Osteocyte (in vitro differentiated cells): ENCODE data around the gene IL36A. TPM values are rescaled to one million over a fixed set of nuclear protein-coding genes. Genes with fewer than 3 reads are reported as not detected.

Experiments
- DNase-seq: peaks from one replicate; pipeline ENCODE4 v3.0.0; 2021; ENCODE audit warnings: mixed read lengths; ENCODE audit not compliant: unreplicated experiment; ENCODE audit errors: extremely low spot score
- H3K27ac Mint-ChIP-seq: one replicate; pipeline ENCODE4 v1.8.0; 2021; ENCODE audit warnings: mild to moderate bottlenecking, mixed read lengths; ENCODE audit not compliant: unreplicated experiment
- H3K27me3 Mint-ChIP-seq: one replicate; pipeline ENCODE4 v1.8.0; 2021; ENCODE audit warnings: mixed read lengths; ENCODE audit not compliant: unreplicated experiment
- H3K36me3 Mint-ChIP-seq: one replicate; pipeline ENCODE4 v1.8.0; 2021; ENCODE audit warnings: mixed read lengths; ENCODE audit not compliant: unreplicated experiment
- H3K4me1 Mint-ChIP-seq: one replicate; pipeline ENCODE4 v1.8.0; 2021; ENCODE audit warnings: mixed read lengths; ENCODE audit not compliant: unreplicated experiment
- H3K4me3 Mint-ChIP-seq: one replicate; pipeline ENCODE4 v1.8.0; 2021; ENCODE audit warnings: mild to moderate bottlenecking, moderate library complexity, mixed read lengths; ENCODE audit not compliant: unreplicated experiment
- H3K9me3 Mint-ChIP-seq: one replicate; pipeline ENCODE4 v1.8.0; 2021; ENCODE audit warnings: mixed read lengths; ENCODE audit not compliant: unreplicated experiment
- total RNA-seq: library from RNA; stranded (reverse); gene quantifications from 2 replicates; pipeline ENCODE4 v1.2.1, GENCODE V29; 2021
- TF ChIP-seq, protein P1 (sequence below): fragments of 200-600 bp; sonication (generic); IDR thresholded peaks from 2 replicates; pipeline ENCODE4 v1.5.0; 2021; ENCODE audit warnings: antibody characterized with exemption, mild to moderate bottlenecking, moderate library complexity

The IL36A gene
- total RNA-seq, 1 donor from 2014 or later: not detected

DNA sequence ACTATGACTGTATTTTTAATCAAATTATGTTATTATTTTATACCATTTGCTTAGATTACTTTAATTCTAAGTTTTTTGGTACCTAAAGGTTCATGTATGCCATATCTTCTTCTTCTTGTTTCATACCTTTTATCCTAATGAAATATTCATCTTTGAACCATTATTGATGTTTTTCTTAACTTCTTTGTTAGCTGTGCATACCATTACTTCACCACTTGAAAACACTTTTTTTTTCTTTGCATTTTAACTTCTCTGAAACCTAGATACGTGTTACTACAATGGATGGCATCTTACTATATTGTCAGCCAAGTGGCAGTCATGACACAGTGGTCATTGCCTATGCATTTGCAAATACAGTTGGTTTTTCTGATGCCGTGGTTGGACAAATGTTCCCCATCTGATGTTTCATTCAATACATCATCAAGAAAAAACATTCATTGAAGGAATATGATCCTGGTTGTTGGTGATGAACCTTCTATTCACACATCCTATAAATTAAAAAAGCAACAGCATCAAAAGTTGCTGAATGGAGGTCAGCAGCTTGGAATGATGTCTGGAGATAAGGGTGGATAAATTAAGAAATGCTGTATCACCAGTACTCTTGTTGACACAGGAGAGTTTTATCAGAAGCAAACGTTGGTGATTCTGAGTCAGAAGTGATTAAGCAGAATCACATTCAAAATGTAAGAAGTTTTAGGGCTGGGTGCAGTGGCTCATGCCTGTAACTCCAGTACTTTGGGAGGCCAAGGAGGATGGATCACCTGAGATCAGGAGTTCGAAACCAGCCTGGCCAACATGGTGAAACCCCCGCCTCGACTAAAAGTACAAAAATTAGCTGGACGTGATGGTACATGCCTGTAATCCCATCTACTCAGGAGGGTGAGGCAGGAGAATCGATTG is 7.4 kb downstream of the IL36A start:
- H3K4me1 Mint-ChIP-seq: no peaks in the 10 kb centered on the region
- no peak overlapping the region for H3K27ac Mint-ChIP-seq
- no peak for DNase-seq
- no peak overlapping the region for H3K4me3 Mint-ChIP-seq
- TF ChIP-seq, protein P1, sequence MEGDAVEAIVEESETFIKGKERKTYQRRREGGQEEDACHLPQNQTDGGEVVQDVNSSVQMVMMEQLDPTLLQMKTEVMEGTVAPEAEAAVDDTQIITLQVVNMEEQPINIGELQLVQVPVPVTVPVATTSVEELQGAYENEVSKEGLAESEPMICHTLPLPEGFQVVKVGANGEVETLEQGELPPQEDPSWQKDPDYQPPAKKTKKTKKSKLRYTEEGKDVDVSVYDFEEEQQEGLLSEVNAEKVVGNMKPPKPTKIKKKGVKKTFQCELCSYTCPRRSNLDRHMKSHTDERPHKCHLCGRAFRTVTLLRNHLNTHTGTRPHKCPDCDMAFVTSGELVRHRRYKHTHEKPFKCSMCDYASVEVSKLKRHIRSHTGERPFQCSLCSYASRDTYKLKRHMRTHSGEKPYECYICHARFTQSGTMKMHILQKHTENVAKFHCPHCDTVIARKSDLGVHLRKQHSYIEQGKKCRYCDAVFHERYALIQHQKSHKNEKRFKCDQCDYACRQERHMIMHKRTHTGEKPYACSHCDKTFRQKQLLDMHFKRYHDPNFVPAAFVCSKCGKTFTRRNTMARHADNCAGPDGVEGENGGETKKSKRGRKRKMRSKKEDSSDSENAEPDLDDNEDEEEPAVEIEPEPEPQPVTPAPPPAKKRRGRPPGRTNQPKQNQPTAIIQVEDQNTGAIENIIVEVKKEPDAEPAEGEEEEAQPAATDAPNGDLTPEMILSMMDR: no peak
- H3K9me3 Mint-ChIP-seq: no peaks in the 10 kb centered on the region
- H3K27me3 Mint-ChIP-seq: peaks cover 49% of the 10 kb centered on the region
- no peaks in the 10 kb centered on the region for H3K36me3 Mint-ChIP-seq

DNA sequence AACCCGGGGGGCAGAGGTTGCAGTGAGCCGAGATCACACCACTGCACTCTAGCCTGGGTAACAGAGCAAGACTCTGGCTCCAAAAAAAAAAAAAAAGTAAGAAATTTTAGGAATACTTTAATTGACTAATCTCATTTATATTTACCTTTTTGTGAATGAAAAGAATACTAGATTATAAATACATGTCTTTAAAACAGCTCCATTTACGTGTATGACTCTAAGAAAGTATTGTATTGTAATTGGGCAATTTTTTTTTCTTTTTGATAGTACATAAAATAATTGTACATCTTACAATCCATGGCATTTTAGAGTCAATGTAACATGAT is 8.0 kb downstream of the IL36A start:
- TF ChIP-seq, protein P1: no peak
- Mint-ChIP-seq H3K4me1 (no peaks in the 10 kb centered on the region), H3K36me3 (no peaks in the 10 kb centered on the region), H3K27me3 (peaks cover 49% of the 10 kb centered on the region), H3K9me3 (no peaks in the 10 kb centered on the region), H3K27ac (no peak overlapping the region), H3K4me3 (no peak overlapping the region)
- DNase-seq: no peak

DNA sequence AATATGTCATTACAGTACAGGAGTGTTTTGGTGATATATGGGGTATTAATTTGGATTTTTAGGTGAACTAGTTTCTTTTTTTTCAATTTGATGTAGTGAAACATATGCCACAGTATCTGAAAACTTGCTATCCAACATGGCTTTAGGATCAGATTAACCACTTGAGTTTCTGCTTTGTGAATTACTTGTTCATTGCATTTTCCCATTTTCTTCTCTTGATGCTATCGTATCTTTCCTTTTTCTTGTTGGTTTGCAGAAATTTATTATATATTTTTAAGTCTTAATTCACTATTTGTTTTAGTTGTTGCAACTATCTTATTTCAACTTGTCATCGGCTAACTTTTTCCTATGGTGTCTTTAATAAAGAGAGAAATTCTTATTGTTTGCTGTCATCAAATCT is 8.8 kb downstream of the IL36A start:
- no peak for DNase-seq
- H3K9me3 Mint-ChIP-seq: no peaks in the 10 kb centered on the region
- TF ChIP-seq, protein P1: no peak
- H3K27ac Mint-ChIP-seq: no peak overlapping the region
- H3K4me3 Mint-ChIP-seq: no peak overlapping the region
- no peaks in the 10 kb centered on the region for H3K4me1 Mint-ChIP-seq
- H3K27me3 Mint-ChIP-seq: peaks cover 54% of the 10 kb centered on the region
- no peaks in the 10 kb centered on the region for H3K36me3 Mint-ChIP-seq

DNA sequence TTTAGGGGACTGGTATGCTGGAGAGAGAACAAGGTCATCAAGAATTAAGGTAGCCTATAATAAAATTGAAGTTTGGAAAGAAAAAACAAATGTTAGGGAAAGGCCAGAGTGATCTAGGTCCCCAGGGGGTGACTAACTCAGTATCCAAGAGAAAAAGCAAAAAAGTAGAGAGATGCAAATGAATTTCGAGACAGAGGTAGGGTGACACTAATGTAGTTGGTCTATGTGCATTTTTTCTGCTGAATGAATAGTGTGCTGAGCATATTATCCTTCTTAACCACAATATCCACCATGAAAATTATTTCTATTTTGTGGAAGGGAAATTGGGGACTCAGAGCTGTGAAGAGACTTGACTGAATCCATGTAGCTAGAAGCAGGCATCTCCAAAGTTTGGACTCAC is 9.8 kb downstream of the IL36A start:
- no peaks in the 10 kb centered on the region for H3K9me3 Mint-ChIP-seq
- no peaks in the 10 kb centered on the region for H3K4me1 Mint-ChIP-seq
- DNase-seq: no peak
- H3K36me3 Mint-ChIP-seq: no peaks in the 10 kb centered on the region
- no peak overlapping the region for H3K4me3 Mint-ChIP-seq
- TF ChIP-seq, protein P1: no peak
- peaks cover 58% of the 10 kb centered on the region for H3K27me3 Mint-ChIP-seq
- no peak overlapping the region for H3K27ac Mint-ChIP-seq

DNA sequence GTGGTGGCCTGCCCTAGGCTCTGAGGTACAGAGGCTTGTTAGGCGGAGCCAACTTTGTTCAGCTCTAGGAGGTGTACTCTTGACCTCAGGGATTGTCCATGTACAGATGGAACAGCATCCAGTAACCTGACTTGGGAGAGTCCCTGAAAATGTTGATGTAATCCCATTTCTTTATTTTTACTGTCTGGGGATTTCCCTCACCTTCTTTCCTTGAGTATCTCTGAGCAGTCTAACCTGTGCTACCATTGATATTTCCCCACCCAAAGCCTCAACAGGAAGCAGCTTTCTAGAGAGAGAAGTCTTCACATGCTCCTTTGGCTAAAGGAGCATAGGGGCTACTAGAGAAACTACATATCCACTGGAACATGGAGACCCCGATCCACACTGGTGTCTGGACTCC is 10.4 kb downstream of the IL36A start:
- H3K36me3 Mint-ChIP-seq: no peaks in the 10 kb centered on the region

More for the DNA sequence above, 10.4 kb downstream of the IL36A start:
- H3K9me3 Mint-ChIP-seq: no peaks in the 10 kb centered on the region
- H3K27me3 Mint-ChIP-seq: peaks cover 53% of the 10 kb centered on the region
- no peak overlapping the region for H3K4me3 Mint-ChIP-seq
- TF ChIP-seq, protein P1: no peak
- DNase-seq: no peak
- no peak overlapping the region for H3K27ac Mint-ChIP-seq
- no peaks in the 10 kb centered on the region for H3K4me1 Mint-ChIP-seq
